HG03039 (cell line): ENCODE data around the gene PRR36.

Source experiments
- ATAC-seq: cut with Tn5 transposase; IDR thresholded peaks from one replicate; pipeline ENCODE4 v1.9.1; 2021; ENCODE audit warnings: mild to moderate bottlenecking, moderate library complexity; ENCODE audit not compliant: unreplicated experiment

PRR36 gene

DNA sequence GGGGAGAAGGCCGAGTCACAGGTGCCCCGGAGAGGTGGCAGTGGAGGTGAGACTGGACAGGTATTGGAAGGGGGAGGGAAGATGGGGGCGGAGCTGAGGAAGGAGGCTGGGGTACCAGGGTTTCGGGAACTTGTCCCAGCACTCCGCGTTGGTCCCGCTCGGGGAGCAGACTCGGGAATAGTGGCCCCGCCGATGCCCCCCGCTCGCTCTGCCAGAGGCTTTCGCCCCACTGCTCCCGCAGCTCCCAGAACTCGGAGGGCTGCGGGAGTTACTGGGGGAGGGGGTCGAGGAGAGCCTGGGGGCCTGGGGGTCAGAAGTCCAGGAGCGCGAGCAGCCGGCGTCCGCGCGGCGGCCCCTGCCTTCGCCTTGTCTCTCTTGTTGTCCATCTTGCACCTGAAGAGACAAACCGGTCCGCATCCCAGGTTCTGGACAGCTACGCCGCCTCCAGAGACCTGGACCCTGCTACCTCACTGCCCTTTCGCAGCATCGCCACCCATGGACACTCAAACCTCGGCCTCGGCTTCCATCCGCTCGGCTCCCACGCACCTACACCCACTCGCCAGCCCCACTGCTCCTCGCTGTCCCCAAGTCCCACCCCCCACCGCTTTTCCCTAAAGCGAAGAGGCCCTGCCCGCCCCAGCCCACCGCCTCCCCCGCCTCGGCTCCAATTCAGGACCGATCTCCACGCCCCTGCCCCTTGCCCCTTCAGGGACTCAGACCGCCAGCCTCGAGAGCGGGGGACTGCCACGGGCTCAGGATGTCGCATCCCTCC, 700 bp downstream of the PRR36 start:
- no peak for ATAC-seq

DNA sequence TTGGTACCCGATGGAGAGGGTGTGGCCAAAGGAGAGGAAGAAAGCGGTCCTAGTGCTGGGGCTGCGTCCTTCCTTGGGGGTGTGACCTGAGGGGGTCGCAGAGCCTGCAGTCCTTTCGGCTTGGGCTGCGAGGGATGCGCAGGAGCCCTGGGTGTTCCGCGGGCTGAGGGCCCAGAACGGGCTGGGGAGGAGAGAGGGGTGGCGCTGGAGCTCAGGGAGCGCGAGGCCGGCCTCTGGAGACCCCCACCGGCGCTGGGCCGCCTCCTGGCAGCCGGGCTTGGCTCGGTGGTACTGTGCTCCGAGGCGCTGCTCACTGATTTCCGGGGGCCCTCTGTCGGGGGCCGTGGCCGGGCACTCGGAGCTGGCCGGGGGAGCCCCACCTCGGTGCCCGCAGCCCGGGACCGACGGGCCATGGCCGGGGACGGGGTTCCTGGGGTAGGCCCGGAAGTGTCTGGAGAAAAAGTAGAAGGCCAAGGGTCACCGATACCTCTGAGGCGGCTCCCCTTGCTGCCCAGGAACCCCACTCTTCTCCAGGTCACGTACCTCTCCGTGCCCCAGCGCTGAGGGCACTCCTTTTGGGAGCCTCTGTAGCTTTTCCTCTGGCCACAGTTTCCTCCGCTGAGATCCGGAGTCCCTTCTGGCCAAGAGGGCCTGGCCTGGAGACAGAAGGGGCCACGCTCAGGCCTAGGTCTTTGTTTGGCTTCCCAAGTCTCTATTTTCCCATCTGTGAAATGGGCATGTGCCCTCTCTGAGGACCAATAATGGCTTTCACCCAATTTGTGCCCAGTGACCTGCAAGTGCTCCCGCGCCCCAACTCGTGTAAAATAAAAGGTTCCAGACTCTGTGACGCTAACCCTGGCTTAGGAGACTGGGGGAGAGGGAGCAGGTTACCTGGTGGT, 1.6 kb downstream of the PRR36 start:
- ATAC-seq: no peak

DNA sequence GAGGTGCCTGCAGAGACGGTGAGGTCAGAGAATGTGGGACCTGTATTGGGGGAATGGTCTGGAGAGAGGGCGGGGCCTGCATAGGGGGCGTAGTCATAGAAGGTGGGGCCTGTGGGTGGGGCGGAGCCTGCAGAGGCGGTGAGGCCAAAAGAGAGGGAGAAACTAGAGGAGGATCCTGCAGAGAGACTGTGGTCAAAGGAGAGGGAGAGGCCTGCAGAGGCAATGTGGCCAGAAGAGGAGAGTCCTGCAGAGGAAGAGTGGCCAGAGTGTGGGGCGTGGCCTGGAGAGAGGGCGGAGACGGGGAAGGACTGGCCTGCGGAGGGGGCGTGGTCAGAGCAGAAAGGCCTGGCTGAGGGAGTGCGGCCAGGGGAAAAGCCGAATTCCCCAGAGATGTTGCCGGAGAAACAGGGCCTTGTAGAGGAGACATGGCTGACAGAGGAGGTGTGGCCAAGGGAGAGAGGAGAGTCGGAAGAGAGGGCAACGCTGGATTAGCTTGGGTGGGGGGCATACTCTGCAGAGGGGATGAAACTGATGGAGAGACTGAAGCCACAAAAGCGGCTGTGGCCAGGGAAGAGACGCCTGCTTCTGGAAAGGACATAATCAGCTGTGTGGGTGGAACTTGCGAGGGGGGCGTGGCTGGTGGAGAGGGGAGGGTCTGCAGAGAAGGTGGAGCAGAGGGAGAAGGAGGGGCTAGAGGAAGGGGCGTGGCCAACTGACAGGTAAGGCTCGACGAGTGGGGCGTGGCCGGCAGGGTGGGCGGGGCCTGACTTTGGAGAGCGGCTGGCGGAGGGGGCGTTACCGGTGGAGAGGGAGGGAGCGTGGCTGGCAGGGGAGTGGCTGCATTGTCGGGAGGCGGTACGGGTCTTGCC, 2.5 kb downstream of the PRR36 start:
- ATAC-seq: no peak

DNA sequence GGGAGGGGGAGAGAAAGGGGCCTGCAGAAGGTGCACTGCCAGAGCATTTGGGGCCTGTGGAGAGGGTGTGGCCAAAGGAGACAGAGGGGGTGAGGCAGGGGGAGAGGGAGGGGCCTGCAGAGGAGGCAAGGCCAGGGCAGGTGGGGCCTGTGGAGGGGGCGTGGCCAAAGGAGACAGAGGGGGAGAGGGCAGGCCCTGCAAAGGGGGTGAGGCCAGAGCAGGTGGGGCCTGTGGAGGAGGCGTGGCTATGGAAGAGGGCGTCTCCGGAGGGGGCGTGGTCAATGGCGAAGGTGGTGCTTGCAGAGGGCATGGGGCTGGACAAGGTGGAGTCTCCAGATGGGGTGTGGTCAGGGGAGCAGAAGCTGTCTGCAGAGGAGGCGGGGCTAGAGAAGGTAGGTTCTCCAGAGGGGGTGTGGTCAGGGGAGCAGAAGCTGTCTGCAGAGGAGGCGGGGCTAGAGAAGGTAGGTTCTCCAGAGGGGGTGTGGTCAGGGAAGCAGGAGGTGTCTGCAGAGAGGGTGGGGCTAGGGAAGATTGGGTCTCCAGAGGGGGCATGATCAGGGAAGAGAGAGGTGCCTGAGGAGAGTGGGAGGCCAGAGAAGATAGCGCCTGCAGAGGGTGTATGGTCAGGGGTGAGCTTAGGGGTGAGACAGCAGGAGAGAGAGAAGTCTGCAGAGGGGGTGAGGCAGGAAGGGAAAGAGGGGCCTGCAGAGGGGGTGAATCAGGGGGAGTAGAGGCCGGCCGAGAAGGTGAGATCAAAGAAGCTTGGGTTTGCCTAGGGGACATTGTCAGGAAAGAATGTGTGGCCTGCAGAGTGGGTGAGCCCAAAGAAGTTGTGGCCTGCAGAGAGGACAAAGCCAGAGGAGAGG, 3.4 kb downstream of the PRR36 start:
- ATAC-seq: no peak

DNA sequence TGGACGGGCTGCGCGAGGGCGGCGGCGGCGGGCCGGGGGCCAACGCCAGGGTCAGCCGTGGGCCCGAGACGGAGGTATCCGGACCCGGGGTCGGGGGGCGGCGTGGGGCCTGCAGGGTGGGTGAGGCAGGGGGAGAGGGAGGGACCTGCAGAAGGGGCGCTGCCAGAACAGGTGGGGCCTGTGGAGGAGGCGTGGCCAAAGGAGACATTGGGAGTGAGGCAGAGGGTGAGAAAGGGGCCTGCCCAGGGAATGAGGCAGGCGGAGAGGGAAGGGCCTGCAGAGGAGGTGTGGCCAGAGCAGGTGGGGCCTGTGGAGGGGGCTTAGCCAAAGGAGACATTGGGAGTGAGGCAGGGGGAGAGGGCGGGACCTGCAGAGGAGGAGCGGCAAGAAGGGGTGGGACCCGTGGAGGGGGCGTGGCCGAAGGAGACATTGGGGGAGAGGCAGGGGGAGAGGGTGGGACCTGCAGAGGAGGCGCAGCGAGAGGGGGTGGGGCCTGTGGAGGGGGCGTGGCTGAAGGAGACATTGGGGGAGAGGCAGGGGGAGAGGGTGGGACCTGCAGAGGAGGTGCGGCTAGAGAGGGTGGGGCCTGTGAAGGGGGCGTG, 4.2 kb downstream of the PRR36 start:
- peak; percentile 4 for ATAC-seq

DNA sequence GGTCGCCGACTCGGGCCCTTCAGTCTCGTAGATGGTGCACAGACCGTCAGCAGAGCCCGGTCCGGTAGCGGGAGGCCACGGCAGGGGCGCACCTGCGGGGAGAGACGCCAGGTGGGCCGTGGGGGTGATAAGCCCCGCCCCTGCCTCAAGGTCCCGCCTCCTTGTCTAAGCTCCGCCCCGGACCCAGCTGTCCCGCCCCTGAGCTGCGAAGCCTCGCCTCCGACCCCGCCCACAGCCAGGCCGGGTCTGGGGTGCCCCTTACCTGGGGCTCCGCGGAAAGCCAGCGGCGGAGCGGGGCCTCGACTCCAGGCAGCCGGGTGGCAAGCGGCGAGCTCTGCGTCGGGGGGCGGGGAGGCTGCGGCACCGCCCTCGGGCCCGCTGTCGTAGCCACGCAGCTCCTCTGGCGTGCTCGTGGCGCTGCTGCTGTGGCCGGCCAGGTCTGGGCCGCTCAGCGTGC, 4.7 kb downstream of the PRR36 start:
- peak; percentile 54 for ATAC-seq

DNA sequence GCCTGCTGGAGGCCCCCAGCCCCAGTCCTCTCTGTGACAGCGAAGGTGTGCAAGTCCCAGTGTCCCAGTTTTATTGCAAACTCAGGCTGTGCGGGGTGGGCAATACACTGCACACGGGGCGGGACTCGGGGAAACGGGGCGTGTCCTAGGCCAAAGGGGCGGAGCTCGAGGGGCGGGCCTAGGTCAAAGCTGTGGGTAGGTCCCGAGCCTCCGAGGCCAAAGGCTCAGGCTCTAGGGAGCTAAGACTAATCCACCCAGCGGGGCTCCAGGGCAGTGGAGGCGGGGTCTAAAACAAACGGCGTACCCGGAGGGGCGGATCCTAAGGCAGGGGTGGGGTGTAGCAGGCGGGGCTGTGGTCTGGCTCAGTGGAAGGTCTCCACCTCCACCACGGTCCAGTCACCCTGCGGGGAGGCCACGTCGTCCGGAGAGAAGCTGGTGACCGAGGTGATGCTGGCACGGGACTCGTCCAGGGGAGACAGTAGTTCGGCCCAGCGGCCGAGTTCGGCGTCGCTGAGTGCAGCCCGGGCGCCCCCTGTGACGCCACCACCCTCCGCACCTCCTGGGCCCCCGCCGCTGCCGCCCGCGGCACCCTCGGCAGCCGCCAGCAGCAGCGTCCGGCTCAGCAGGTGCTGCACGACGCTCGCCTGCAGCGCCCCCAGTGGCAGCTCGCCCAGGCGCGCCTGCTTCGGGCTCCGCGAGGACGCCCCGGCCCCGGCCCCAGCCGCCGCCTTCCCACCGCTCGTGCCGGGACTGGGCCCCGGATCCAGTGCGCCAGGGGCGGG, 5.3 kb downstream of the PRR36 start:
- ATAC-seq: peak; percentile 45

DNA sequence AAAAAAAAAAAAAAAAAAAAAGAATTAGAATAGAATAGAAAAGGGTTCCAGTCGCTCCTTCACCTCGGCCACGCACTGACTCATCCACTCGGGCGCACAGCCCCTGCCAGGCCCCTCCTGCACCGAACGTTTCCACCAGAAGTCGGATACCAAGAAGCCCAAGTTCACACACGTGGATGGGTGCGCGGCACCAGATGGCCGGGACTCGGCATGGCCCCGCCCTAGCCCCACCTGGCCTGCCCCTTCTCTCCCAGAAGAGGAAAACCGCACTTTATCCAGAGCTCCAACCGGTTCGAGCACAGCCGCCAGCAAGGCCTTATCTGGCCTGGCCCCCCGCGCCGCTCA, 5.9 kb downstream of the PRR36 start:
- ATAC-seq: no peak

DNA sequence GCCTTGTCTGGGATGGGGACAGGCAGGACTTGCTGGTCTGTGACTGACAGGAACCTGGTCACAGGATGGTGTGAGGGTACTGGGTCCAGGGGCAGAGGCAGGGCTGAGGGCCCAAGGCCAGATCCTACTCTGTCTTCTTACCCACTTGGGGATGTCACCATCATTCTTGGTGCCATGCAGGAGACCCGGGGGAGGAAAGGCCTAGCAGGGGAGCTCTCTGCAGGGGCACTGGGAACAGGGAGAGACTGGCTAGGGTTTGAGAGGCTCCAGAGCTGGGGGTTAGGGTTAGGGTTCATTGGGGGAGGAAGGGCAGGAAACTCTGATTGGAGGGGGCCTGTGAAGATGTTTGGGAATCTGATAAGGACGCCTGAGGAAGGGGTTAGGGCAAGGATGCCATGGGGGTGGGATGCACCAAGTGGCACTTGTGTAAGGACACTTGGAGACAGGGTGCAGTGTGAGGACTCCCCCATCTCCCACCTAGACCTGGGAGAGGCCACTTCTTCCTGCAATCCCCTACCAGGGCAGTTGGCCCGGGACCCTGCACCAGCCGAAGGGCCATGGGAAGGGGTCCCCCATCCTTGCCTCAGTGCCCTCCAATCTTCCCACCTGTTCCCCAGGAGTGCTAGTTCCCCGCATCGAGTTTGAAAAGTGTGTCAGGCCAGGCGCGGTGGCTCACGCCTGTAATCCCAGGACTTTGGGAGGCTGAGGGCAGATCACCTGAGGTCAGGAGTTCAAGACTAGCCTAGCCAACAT, 6.9 kb downstream of the PRR36 start:
- ATAC-seq: no peak

DNA sequence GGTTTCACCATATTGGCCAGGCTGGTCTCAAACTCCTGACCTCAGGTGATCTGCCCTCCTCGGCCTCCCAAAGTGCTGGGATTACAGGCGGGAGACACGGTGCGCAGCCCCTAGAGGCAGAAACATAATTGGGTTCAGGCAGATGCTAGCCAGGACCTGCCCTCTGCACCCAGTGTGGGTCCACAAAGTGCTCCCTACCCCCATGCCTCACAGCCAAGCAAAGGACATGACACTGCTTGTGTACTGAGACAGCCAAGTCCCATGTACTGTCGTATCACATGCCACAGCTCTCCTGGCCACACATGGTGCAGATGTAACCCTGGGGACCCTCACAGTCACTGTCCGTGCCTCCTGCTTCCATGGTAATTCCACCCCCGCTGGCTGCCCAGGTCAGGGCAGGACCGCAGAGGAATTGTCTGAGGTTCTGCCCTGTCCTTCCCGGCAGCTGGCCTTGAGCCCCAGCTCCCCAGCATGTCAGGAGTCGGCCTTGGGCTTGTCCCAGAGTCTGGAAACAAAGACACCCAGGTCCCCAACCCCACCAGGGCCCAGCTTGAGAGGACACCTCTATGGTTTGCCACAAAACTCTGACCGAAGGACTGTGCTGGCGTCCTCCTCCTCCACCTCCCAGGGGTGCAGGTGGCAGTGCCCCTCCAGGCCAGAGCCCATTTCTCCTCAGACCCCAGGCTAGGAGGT, 7.6 kb downstream of the PRR36 start:
- no peak for ATAC-seq

DNA sequence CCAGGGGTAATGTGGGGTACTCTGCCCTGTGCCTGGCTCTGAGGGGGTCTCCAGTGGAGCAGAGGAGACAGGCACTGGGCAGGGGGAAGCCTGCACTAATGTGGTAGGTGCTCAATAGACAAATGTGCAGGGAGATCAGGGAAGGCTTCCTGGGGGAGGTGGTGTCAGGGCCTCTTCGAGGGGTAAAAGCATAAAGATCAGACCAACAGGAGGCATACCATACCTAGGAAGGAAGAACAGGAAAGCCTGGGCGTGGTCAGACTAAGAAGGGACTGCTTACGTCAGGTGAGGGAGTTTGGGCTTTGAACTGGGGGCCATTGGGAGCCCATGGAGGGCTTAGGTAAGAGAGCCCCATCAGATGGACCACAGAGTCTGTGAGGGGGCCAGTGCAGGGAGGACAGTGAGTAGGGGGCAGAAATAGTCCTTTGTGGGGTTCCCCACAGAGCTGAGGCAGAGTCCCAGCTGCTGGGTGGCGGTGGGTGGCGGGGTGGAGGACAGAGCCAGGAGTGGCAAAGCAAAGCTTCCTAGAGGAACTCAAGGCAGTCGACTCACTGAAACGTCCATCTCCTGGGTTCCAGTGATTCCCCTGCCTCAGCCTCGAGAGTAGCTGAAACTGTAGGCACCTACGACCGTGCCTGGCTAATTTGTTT, 8.8 kb downstream of the PRR36 start:
- ATAC-seq: no peak

DNA sequence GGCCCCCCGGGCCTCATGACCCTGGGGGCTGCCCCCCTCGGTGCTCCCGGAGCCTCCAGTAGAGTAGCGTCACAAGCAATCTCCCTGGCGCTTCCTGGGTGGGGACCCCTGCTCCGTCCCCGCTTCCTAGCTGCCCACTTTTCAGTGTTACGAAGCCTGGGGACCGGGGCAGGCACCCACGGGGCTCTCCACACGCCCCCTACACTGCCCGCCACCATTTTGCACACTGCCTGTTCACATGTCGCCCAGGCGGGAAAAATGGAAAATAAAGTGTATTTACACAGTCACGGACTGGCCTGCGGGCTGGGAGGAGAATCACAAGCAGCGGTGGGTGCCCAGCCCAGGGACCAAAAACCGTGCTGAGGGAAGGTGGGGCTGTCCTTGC, 9.5 kb downstream of the PRR36 start:
- ATAC-seq: no peak

DNA sequence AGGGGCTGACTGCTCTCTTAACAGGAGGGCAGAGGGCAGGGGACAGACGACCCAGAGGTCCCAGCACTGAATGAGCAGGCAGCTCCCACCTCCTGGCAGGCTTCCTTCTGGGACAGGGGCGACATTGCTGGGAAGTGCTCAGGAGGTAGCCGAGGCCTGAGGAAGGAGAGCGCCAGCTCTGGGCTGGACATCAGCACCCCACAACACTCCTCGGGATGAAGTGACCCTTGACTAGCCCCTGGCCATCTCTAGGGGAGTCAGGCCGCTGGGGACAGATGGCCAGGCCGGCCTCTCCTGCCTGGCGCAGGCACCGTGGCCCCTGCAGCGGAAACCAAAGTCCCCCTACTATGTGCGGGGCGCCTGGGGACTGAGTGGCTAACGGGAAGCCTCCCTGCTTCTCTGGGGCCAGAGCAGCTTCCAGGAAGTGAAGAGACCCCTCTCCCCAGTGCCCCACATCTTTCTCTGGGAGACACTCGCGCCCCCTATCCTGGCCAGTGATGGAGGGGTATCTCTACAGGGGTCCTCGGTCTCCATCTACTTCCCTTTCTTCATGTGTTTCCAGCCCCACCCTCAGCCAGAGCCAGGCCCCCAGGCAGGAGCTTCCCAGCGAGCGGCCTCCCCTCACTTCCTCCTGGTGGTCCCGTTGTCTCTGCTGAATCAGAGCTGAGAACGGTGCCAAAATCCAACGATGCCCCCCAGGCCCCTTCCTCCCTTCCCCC, 10.1 kb downstream of the PRR36 start:
- no peak for ATAC-seq

DNA sequence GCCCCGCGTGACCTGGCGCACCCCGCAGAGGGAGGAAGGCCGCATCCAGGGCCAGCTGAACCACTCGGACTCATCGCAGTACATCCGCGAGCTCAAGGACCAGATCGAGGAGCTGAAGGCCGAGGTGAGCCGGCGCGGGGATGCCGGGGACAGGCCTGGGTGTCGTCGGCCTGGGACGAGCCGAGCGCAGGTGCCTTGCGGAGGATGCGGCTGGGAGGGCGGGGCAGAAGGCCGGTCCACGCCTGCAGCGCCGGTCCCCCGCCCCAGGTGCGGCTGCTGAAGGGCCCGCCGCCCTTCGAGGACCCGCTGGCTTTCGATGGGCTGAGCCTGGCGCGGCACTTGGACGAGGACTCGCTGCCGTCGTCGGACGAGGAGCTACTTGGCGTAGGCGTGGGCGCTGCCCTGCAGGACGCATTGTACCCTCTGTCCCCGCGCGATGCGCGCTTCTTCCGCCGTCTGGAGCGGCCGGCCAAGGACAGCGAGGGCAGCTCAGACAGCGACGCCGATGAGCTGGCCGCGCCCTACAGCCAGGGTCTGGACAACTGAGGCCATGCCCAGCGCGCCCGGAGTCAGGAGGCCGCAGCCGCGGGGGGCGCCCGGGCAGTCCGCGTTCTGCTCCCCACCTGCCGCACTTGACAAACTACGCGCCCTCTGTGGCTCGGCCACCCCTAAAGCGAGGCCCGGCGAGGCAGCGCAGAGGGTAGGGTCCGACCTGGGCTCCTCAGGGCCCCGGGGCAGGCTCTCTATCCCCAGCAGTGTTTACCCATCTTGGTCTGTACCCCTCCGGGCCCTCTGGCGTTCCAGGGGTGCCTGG, 10.8 kb downstream of the PRR36 start:
- no peak for ATAC-seq

DNA sequence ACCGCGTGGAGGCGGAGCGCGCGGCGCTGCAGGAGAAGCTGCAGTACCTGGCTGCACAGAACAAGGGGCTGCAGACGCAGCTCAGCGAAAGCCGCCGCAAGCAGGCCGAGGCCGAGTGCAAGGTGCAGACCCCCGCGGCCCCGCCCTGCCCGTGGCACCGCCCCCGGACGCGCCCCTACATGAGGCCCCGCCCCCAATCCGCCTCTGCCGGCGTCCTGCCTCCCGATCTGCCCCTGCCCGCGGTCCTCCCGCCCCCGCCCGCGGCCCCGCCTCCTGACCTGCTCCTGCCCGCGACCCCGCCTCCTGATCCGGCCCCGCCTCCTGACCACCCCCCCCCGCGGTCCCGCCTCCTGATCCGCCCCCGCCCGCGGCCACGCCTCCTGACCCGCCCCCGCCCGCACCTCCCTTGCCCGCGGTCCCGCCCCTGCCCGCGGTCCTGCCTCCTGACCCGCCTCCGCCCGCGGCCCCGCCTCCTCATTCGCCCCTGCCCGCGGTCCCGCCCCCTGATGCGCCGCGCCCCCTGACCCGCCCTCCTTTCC, 11.7 kb downstream of the PRR36 start:
- no peak for ATAC-seq
